Esophagus squamous epithelium (tissue), 5 donors: ENCODE results near the gene STK40. TPM values are rescaled to one million over a fixed set of nuclear protein-coding genes. Genes with fewer than 3 reads are reported as not detected.

Source experiments
- DNase-seq: peaks from one replicate; lab custom pipeline; 2025; lab: John Stamatoyannopoulos, UW
- H3K27ac ChIP-seq, 4 donors: fragments of 200-600 bp; sonication (generic); one replicate each; pipeline ENCODE4 v1.5.1; 2016 to 2019; ENCODE audit warnings: mild to moderate bottlenecking in 1 of 4
- H3K27me3 ChIP-seq, 4 donors: fragments of 200-600 bp; sonication (generic); 1 replicate in 3 of 4; 2 replicates in 1 of 4; pipeline versions ENCODE4 v1.5.1 to v1.6.0; 2017 to 2021; ENCODE audit warnings: antibody characterized with exemption in 1 of 4
- H3K36me3 ChIP-seq, 3 donors: fragments of 200-600 bp; sonication (generic); one replicate each; pipeline ENCODE4 v1.5.1; 2016 to 2019
- H3K4me1 ChIP-seq, 3 donors: fragments of 200-600 bp; sonication (generic); one replicate each; pipeline ENCODE4 v1.5.1; 2017 to 2019
- H3K4me3 ChIP-seq, 4 donors: fragments of 200-600 bp; sonication (generic); 1 replicate in 3 of 4; 2 replicates in 1 of 4; pipeline ENCODE4 v1.5.1; 2016 to 2019; ENCODE audit warnings: mild to moderate bottlenecking in 2 of 4, moderate library complexity in 1 of 4
- H3K9me3 ChIP-seq, 3 donors: fragments of 200-600 bp; sonication (generic); one replicate each; pipeline ENCODE4 v1.5.1; 2016 to 2019
- POLR2A ChIP-seq, 4 donors: fragments of 450-650 bp; IDR thresholded peaks; one replicate each; pipeline ENCODE4 v1.6.1; 2017; ENCODE audit warnings: antibody characterized with exemption in 4 of 4, mild to moderate bottlenecking in 4 of 4, moderate library complexity in 3 of 4
- WGBS, 2 donors: methylation state at CpG; one replicate each; pipeline ENCODE4 v1.1.5; 2018; 5-methylcytosine and 5-hydroxymethylcytosine counted together
- intact Hi-C: fragments of 100-400 bp; cut with DNase I; formaldehyde crosslinking; loops from one replicate; pipeline ENCODE4 v1.15.0; 2022
- total RNA-seq, 4 donors: library from RNA; depleted of rRNA; stranded (reverse); fragments of >200 nt; gene quantifications; one replicate each; pipeline ENCODE4 v1.1.0, GENCODE V29; 2016
- TF ChIP-seq, protein P1 (sequence below), 6 experiments: fragments of 450-650 bp in 4 of 6; fragments of 200-600 bp in 2 of 6; sonication (generic) in 2 of 6; IDR thresholded peaks; one replicate each; pipeline ENCODE4 v1.5.1; 2016 to 2019; ENCODE audit warnings: antibody characterized with exemption in 6 of 6, mild to moderate bottlenecking in 4 of 6, moderate library complexity in 4 of 6
- donor health status: DM: yes; HTN: yes; CAD: no.

Gene STK40
- total RNA-seq, 4 donors from 2014 or later: 34.5 to 59.7 (median 42.3) TPM

DNA sequence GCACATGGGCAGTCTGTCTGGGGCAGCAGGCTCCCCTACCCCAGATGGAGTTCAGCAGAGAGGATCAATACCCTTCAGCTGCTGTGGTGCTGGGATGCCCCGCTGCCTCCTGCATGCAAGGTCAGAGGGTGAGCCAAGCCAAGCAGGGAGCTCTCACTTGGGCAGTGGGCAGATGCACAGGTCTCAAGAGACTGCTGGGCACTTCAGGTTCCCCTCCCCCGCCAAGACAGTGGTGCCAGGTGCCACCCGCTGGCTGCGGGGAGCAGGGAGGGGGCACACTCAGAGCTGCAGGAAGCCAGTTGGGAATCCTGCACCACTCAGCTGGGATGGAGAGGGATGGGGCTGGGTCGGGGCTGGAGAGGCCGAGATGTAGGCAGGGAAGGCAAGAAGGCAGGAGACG, 46.5 kb downstream of the STK40 start:
- no peaks in the 10 kb centered on the region for H3K9me3 ChIP-seq
- H3K4me1 ChIP-seq: peaks cover 3 to 21% (median 18%) of the 10 kb centered on the region in 3 donors
- intact Hi-C loops: no loop called here
- H3K4me3 ChIP-seq: no peak overlapping the region
- H3K27me3 ChIP-seq: no peaks in the 10 kb centered on the region
- WGBS, 2 donors: 75 to 83% methylated on average over 3 to 6 of the region's 7 CpGs
- no peak for DNase-seq
- no peak for TF ChIP-seq POLR2A (IDR thresholded peaks at IDR 0.05)
- TF ChIP-seq, protein P1, sequence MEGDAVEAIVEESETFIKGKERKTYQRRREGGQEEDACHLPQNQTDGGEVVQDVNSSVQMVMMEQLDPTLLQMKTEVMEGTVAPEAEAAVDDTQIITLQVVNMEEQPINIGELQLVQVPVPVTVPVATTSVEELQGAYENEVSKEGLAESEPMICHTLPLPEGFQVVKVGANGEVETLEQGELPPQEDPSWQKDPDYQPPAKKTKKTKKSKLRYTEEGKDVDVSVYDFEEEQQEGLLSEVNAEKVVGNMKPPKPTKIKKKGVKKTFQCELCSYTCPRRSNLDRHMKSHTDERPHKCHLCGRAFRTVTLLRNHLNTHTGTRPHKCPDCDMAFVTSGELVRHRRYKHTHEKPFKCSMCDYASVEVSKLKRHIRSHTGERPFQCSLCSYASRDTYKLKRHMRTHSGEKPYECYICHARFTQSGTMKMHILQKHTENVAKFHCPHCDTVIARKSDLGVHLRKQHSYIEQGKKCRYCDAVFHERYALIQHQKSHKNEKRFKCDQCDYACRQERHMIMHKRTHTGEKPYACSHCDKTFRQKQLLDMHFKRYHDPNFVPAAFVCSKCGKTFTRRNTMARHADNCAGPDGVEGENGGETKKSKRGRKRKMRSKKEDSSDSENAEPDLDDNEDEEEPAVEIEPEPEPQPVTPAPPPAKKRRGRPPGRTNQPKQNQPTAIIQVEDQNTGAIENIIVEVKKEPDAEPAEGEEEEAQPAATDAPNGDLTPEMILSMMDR (IDR thresholded peaks at IDR 0.05): no peak
- H3K36me3 ChIP-seq: peaks cover 0 to 51% (median 8%) of the 10 kb centered on the region in 3 donors
- no peak overlapping the region for H3K27ac ChIP-seq

DNA sequence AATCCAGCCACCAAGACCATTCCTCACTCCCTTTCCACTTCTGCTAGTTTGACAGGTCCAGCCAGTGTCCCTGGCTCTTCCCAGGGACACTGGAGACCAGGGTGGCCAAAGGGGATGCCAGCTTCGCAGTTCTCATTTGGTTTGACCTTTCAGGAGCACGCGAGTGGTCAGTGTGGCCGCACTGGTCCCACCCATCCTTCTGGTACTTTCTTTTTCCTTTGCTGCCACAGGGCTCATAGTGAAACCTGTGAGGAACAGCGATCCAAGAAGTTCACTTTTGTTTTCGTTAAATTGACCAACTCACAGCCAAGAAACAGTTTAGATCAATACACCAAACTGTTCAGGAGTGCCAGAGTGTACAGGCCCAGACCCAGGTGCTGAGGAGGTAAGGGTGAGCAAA, 47.9 kb downstream of the STK40 start:
- H3K27me3 ChIP-seq: no peaks in the 10 kb centered on the region
- intact Hi-C loops: no loop called here
- TF ChIP-seq POLR2A (IDR thresholded peaks at IDR 0.05): no peak
- TF ChIP-seq, protein P1 (IDR thresholded peaks at IDR 0.05): no peak
- 87 to 90% methylated on average over 6 of the region's 6 CpGs for WGBS, 2 donors
- no peak overlapping the region for H3K27ac ChIP-seq
- no peak for DNase-seq
- peaks cover 0 to 37% (median 8%) of the 10 kb centered on the region in 3 donors for H3K36me3 ChIP-seq
- peaks cover 0 to 11% (median 10%) of the 10 kb centered on the region in 3 donors for H3K4me1 ChIP-seq
- no peaks in the 10 kb centered on the region for H3K9me3 ChIP-seq
- no peak overlapping the region for H3K4me3 ChIP-seq

DNA sequence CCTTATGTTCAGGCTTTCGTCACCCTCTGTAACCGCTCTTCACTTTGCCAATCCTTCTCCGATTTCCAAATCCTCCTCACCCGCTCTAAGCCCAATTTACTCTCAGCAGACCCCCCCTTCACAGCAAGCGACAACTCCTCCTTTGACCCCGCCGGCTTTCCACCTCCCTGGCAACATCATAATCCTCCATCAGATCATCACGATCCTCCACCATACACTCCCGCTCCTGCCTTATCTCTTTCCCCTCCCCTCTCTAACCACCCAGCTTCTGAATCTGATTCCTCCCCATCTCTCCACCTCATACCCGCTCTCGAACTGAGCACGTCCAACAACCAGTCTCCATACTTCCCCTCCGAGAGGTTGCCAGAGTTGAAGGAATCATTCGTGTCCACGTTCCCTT, 54.8 kb downstream of the STK40 start:
- Histone ChIP-seq H3K27ac (no peak overlapping the region), H3K9me3 (no peaks in the 10 kb centered on the region), H3K36me3 (no peaks in the 10 kb centered on the region), H3K27me3 (no peaks in the 10 kb centered on the region), H3K4me3 (no peak overlapping the region), H3K4me1 (peaks cover 0 to 13% (median 6%) of the 10 kb centered on the region in 3 donors)
- WGBS, 2 donors: 87 to 93% methylated on average over 15 of the region's 15 CpGs
- no peak for DNase-seq
- TF ChIP-seq POLR2A (IDR thresholded peaks at IDR 0.05): no peak
- TF ChIP-seq, protein P1 (IDR thresholded peaks at IDR 0.05): no peak
- intact Hi-C loops: no loop called here

DNA sequence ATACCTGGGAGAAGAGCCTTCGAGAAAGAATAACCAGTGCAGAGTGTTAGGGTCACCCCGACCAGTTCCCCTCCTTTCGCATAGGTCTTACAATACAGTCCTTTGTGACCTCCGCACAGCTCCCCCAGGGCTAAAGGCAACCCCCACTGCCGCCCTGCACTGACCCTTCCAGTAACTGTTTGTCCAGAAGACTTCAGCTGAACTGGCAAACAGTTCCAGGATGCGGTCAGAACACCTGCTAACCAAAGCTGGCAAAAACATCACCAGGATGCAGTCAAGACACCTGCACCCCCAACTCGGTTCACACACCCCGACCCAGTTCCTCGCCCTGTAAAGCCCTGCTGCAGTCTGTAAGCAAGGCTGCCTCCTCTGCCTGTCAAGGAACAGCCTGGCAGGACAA, 55.9 kb downstream of the STK40 start:
- no peak overlapping the region for H3K27ac ChIP-seq

DNA sequence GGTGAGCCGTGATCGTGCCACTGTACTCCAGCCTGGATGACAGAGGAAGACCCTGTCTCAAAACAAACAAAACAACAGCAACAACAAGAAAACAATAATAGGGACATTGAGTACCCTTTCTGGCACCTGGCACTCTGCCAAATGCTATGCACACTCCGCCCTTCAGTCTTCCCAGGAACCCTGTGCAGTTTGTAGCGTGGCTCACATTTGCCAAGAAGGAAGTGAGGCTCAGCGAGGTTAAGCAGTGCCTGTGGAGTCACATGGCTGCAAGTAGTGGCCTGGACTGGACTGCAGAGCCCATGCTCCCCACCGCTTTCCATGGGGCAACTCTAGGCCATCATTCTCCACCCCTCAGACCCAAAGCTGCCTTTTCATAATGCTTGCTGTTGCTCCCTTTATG, 57.0 kb downstream of the STK40 start:
- no peak for TF ChIP-seq POLR2A (IDR thresholded peaks at IDR 0.05)
- TF ChIP-seq, protein P1 (IDR thresholded peaks at IDR 0.05): no peak
- 53 to 64% methylated on average over 5 to 6 of the region's 6 CpGs for WGBS, 2 donors
- intact Hi-C loops: no loop called here
- H3K4me3 ChIP-seq: no peak overlapping the region
- H3K27ac ChIP-seq: no peak overlapping the region
- peaks cover 7 to 22% (median 13%) of the 10 kb centered on the region in 3 donors for H3K4me1 ChIP-seq
- peaks cover 0 to 7% (median 0%) of the 10 kb centered on the region in 4 donors for H3K27me3 ChIP-seq
- no peak for DNase-seq
- no peaks in the 10 kb centered on the region for H3K36me3 ChIP-seq
- H3K9me3 ChIP-seq: no peaks in the 10 kb centered on the region

More for the DNA sequence above, 55.9 kb downstream of the STK40 start:
- no peaks in the 10 kb centered on the region for H3K27me3 ChIP-seq
- TF ChIP-seq POLR2A (IDR thresholded peaks at IDR 0.05): no peak
- peaks cover 0 to 13% (median 6%) of the 10 kb centered on the region in 3 donors for H3K4me1 ChIP-seq
- no peaks in the 10 kb centered on the region for H3K36me3 ChIP-seq
- no peaks in the 10 kb centered on the region for H3K9me3 ChIP-seq
- H3K4me3 ChIP-seq: no peak overlapping the region
- DNase-seq: no peak
- WGBS, 2 donors: 89 to 94% methylated on average over 8 to 9 of the region's 9 CpGs
- intact Hi-C loops: no loop called here

DNA sequence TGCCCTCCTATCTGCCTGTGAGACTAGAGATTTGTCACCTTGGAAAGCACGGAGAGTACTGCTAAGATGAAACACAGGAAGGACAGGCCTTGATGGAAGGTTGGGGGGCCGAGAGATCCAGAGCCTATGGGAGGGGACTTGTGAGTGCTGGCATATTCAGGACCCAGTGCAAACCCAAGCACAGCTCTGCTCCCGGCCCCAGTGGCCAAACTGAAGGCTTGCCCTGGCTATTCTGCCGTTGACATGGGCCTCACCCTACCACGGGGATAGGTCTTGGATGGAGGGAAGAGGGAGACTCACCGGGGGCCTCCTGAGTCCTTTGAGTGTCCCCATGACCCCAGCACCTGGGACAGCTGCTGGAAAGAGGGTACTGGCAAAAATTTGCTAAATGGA, 57.6 kb downstream of the STK40 start:
- Histone ChIP-seq H3K27ac (no peak overlapping the region), H3K36me3 (no peaks in the 10 kb centered on the region), H3K4me3 (no peak overlapping the region), H3K27me3 (peaks cover 0 to 7% (median 0%) of the 10 kb centered on the region in 4 donors), H3K4me1 (peaks cover 10 to 29% (median 13%) of the 10 kb centered on the region in 3 donors), H3K9me3 (no peaks in the 10 kb centered on the region)
- intact Hi-C loops: no loop called here
- TF ChIP-seq POLR2A (IDR thresholded peaks at IDR 0.05): no peak
- TF ChIP-seq, protein P1 (IDR thresholded peaks at IDR 0.05): no peak
- no peak for DNase-seq
- 70 to 71% methylated on average over 2 to 4 of the region's 6 CpGs for WGBS, 2 donors
